ENCODE results near the gene ADAMTS9. TPM values are rescaled to one million over a fixed set of nuclear protein-coding genes. Genes with fewer than 3 reads are reported as not detected.

The ADAMTS9 gene
- total and polyA plus RNA-seq, 4 donors = 21.8 to 74.5 (median 45.7) TPM

- no peaks in the 10 kb centered on the region for H3K27me3 ChIP-seq (ENCODE audit: control insufficient read depth, insufficient read depth, low read length)
- WGBS (ENCODE audit: insufficient coverage) = 60% methylated on average over 1 of the region's 2 CpGs
- H3K4me3 ChIP-seq (ENCODE audit: low read depth, low read length) = no peak overlapping the region
- no peaks in the 10 kb centered on the region for H3K4me1 ChIP-seq (ENCODE audit: control insufficient read depth, insufficient read depth, low read length)
- no peaks in the 10 kb centered on the region for H3K36me3 ChIP-seq (ENCODE audit: control insufficient read depth, insufficient read depth, low read length)
- H3K27ac ChIP-seq (ENCODE audit: low read depth, low read length) = no peak overlapping the region
- no peak for DNase-seq (ENCODE audit: low read depth in 4 of 6, low spot score in 6 of 6)
- no peaks in the 10 kb centered on the region for H3K9me3 ChIP-seq (ENCODE audit: control insufficient read depth, insufficient read depth, low read length)
Measured at GRCh38 chr3:64676831-64677230, 11.0 kb downstream of the ADAMTS9 start.

- Histone ChIP-seq H3K4me3 (ENCODE audit: low read depth, low read length) (no peak overlapping the region), H3K27ac (ENCODE audit: low read depth, low read length) (no peak overlapping the region), H3K4me1 (ENCODE audit: control insufficient read depth, insufficient read depth, low read length) (no peaks in the 10 kb centered on the region), H3K36me3 (ENCODE audit: control insufficient read depth, insufficient read depth, low read length) (no peaks in the 10 kb centered on the region), H3K9me3 (ENCODE audit: control insufficient read depth, insufficient read depth, low read length) (no peaks in the 10 kb centered on the region), H3K27me3 (ENCODE audit: control insufficient read depth, insufficient read depth, low read length) (no peaks in the 10 kb centered on the region)
- DNase-seq (ENCODE audit: low read depth in 4 of 6, low spot score in 6 of 6) = peak in 1 of 6 donors; percentile 84
- WGBS (ENCODE audit: insufficient coverage) = no CpG with 5 or more reads among the region's 1 CpG
Measured at GRCh38 chr3:64675687-64676247, 12.0 kb downstream of the ADAMTS9 start.

GRCh38 chr3:64674591-64675076 is 13.2 kb downstream of the ADAMTS9 start:
- H3K27ac ChIP-seq (ENCODE audit: low read depth, low read length) = no peak overlapping the region
- H3K4me3 ChIP-seq (ENCODE audit: low read depth, low read length) = no peak overlapping the region
- 58% methylated on average over 2 of the region's 4 CpGs for WGBS (ENCODE audit: insufficient coverage)
- H3K4me1 ChIP-seq (ENCODE audit: control insufficient read depth, insufficient read depth, low read length) = no peaks in the 10 kb centered on the region
- DNase-seq (ENCODE audit: low read depth in 4 of 6, low spot score in 6 of 6) = no peak
- H3K9me3 ChIP-seq (ENCODE audit: control insufficient read depth, insufficient read depth, low read length) = no peaks in the 10 kb centered on the region
- no peaks in the 10 kb centered on the region for H3K36me3 ChIP-seq (ENCODE audit: control insufficient read depth, insufficient read depth, low read length)
- no peaks in the 10 kb centered on the region for H3K27me3 ChIP-seq (ENCODE audit: control insufficient read depth, insufficient read depth, low read length)

- Histone ChIP-seq H3K27ac (ENCODE audit: low read depth, low read length) (no peak overlapping the region), H3K36me3 (ENCODE audit: control insufficient read depth, insufficient read depth, low read length) (no peaks in the 10 kb centered on the region), H3K4me1 (ENCODE audit: control insufficient read depth, insufficient read depth, low read length) (peaks cover 3% of the 10 kb centered on the region), H3K4me3 (ENCODE audit: low read depth, low read length) (no peak overlapping the region), H3K9me3 (ENCODE audit: control insufficient read depth, insufficient read depth, low read length) (no peaks in the 10 kb centered on the region), H3K27me3 (ENCODE audit: control insufficient read depth, insufficient read depth, low read length) (no peaks in the 10 kb centered on the region)
- WGBS (ENCODE audit: insufficient coverage) = 100% methylated on average over 4 of the region's 7 CpGs
- no peak for DNase-seq (ENCODE audit: low read depth in 4 of 6, low spot score in 6 of 6)
Measured at GRCh38 chr3:64673159-64673715, 14.6 kb downstream of the ADAMTS9 start.

GRCh38 chr3:64668582-64669510 is 19.0 kb downstream of the ADAMTS9 start:
- H3K4me1 ChIP-seq (ENCODE audit: control insufficient read depth, insufficient read depth, low read length) = peaks cover 3% of the 10 kb centered on the region
- no peaks in the 10 kb centered on the region for H3K9me3 ChIP-seq (ENCODE audit: control insufficient read depth, insufficient read depth, low read length)
- H3K27ac ChIP-seq (ENCODE audit: low read depth, low read length) = no peak overlapping the region
- whole genome bisulfite sequencing (ENCODE audit: insufficient coverage) = 84% methylated on average over 8 of the region's 10 CpGs
- DNase-seq (ENCODE audit: low read depth in 4 of 6, low spot score in 6 of 6) = no peak
- no peaks in the 10 kb centered on the region for H3K36me3 ChIP-seq (ENCODE audit: control insufficient read depth, insufficient read depth, low read length)
- no peaks in the 10 kb centered on the region for H3K27me3 ChIP-seq (ENCODE audit: control insufficient read depth, insufficient read depth, low read length)
- H3K4me3 ChIP-seq (ENCODE audit: low read depth, low read length) = no peak overlapping the region

- H3K36me3 ChIP-seq (ENCODE audit: control insufficient read depth, insufficient read depth, low read length) = no peaks in the 10 kb centered on the region
- H3K9me3 ChIP-seq (ENCODE audit: control insufficient read depth, insufficient read depth, low read length) = no peaks in the 10 kb centered on the region
- peaks cover 3% of the 10 kb centered on the region for H3K4me1 ChIP-seq (ENCODE audit: control insufficient read depth, insufficient read depth, low read length)
- WGBS (ENCODE audit: insufficient coverage) = 84% methylated on average over 7 of the region's 13 CpGs
- no peak overlapping the region for H3K27ac ChIP-seq (ENCODE audit: low read depth, low read length)
- peak in 1 of 6 donors; percentile 29 for DNase-seq (ENCODE audit: low read depth in 4 of 6, low spot score in 6 of 6)
- no peaks in the 10 kb centered on the region for H3K27me3 ChIP-seq (ENCODE audit: control insufficient read depth, insufficient read depth, low read length)
- H3K4me3 ChIP-seq (ENCODE audit: low read depth, low read length) = no peak overlapping the region
Measured at GRCh38 chr3:64667887-64668581, 19.8 kb downstream of the ADAMTS9 start.

GRCh38 chr3:64667138-64667537 is 20.7 kb downstream of the ADAMTS9 start:
- H3K4me3 ChIP-seq (ENCODE audit: low read depth, low read length) = no peak overlapping the region
- 90% methylated on average over 2 of the region's 6 CpGs for WGBS (ENCODE audit: insufficient coverage)
- peaks cover 4% of the 10 kb centered on the region for H3K9me3 ChIP-seq (ENCODE audit: control insufficient read depth, insufficient read depth, low read length)
- peaks cover 3% of the 10 kb centered on the region for H3K4me1 ChIP-seq (ENCODE audit: control insufficient read depth, insufficient read depth, low read length)
- no peaks in the 10 kb centered on the region for H3K36me3 ChIP-seq (ENCODE audit: control insufficient read depth, insufficient read depth, low read length)
- no peaks in the 10 kb centered on the region for H3K27me3 ChIP-seq (ENCODE audit: control insufficient read depth, insufficient read depth, low read length)
- H3K27ac ChIP-seq (ENCODE audit: low read depth, low read length) = no peak overlapping the region
- DNase-seq (ENCODE audit: low read depth in 4 of 6, low spot score in 6 of 6) = peak in 1 of 6 donors; percentile 80

GRCh38 chr3:64666171-64666588 is 21.6 kb downstream of the ADAMTS9 start:
- Histone ChIP-seq H3K27me3 (ENCODE audit: control insufficient read depth, insufficient read depth, low read length) (no peaks in the 10 kb centered on the region), H3K4me3 (ENCODE audit: low read depth, low read length) (no peak overlapping the region), H3K36me3 (ENCODE audit: control insufficient read depth, insufficient read depth, low read length) (no peaks in the 10 kb centered on the region), H3K27ac (ENCODE audit: low read depth, low read length) (no peak overlapping the region), H3K4me1 (ENCODE audit: control insufficient read depth, insufficient read depth, low read length) (peaks cover 3% of the 10 kb centered on the region), H3K9me3 (ENCODE audit: control insufficient read depth, insufficient read depth, low read length) (peaks cover 4% of the 10 kb centered on the region)
- 78% methylated on average over 3 of the region's 4 CpGs for WGBS (ENCODE audit: insufficient coverage)
- no peak for DNase-seq (ENCODE audit: low read depth in 4 of 6, low spot score in 6 of 6)

- no peak for DNase-seq (ENCODE audit: low read depth in 4 of 6, low spot score in 6 of 6)
- Histone ChIP-seq H3K4me3 (ENCODE audit: low read depth, low read length) (no peak overlapping the region), H3K27ac (ENCODE audit: low read depth, low read length) (no peak overlapping the region), H3K4me1 (ENCODE audit: control insufficient read depth, insufficient read depth, low read length) (peaks cover 3% of the 10 kb centered on the region), H3K9me3 (ENCODE audit: control insufficient read depth, insufficient read depth, low read length) (peaks cover 4% of the 10 kb centered on the region), H3K36me3 (ENCODE audit: control insufficient read depth, insufficient read depth, low read length) (no peaks in the 10 kb centered on the region), H3K27me3 (ENCODE audit: control insufficient read depth, insufficient read depth, low read length) (no peaks in the 10 kb centered on the region)
- WGBS (ENCODE audit: insufficient coverage) = no CpG with 5 or more reads among the region's 3 CpGs
Measured at GRCh38 chr3:64664397-64664796, 23.4 kb downstream of the ADAMTS9 start.
